Measurements from ENCODE around the gene ADIG.

The ADIG gene

GRCh38 chr20:38581013-38581412 lies at the start of gene ADIG:
Gene ADIG, plus strand, starts transcription at chr20:38581197. Its CDS starts 54 bp downstream, at chr20:38581251.
- no peak for DNase-seq

- no peak for DNase-seq
These were observed 46.2 kb upstream of the ADIG start for GRCh38 chr20:38534756-38535155.

GRCh38 chr20:38536310-38536709 lies 44.7 kb upstream of the ADIG start:
- DNase-seq, result no peak

- no peak for DNase-seq
These were observed 43.8 kb upstream of the ADIG start for GRCh38 chr20:38537176-38537575.

GRCh38 chr20:38538789-38539188 lies 42.2 kb upstream of the ADIG start:
- no peak for DNase-seq

GRCh38 chr20:38543014-38543906 lies 37.7 kb upstream of the ADIG start:
- DNase-seq, result no peak

GRCh38 chr20:38545771-38546170 lies 35.2 kb upstream of the ADIG start:
- no peak for DNase-seq

- no peak for DNase-seq
These were observed 33.5 kb upstream of the ADIG start for GRCh38 chr20:38547288-38548085.

GRCh38 chr20:38548356-38549083 lies 32.5 kb upstream of the ADIG start:
- no peak for DNase-seq

GRCh38 chr20:38550274-38550673 lies 30.7 kb upstream of the ADIG start:
- no peak for DNase-seq

GRCh38 chr20:38551056-38551626 lies 29.9 kb upstream of the ADIG start:
- no peak for DNase-seq

- DNase-seq, result no peak
These were observed 26.0 kb upstream of the ADIG start for GRCh38 chr20:38554986-38555385.

- no peak for DNase-seq
These were observed 25.6 kb upstream of the ADIG start for GRCh38 chr20:38555395-38555794.

GRCh38 chr20:38557174-38557573 lies 23.8 kb upstream of the ADIG start:
- no peak for DNase-seq

- no peak for DNase-seq
These were observed 22.2 kb upstream of the ADIG start for GRCh38 chr20:38558596-38559360.

GRCh38 chr20:38559764-38560163 lies 21.2 kb upstream of the ADIG start:
- DNase-seq, result no peak

- no peak for DNase-seq
These were observed 17.1 kb upstream of the ADIG start for GRCh38 chr20:38563802-38564431.

GRCh38 chr20:38564680-38565079 lies 16.3 kb upstream of the ADIG start:
- DNase-seq, result no peak

- no peak for DNase-seq
These were observed 14.9 kb upstream of the ADIG start for GRCh38 chr20:38566036-38566598.

- no peak for DNase-seq
These were observed 11.1 kb upstream of the ADIG start for GRCh38 chr20:38569747-38570525.

All from CD4-positive, alpha-beta T cell treated with Interleukin-17A for 1 hour (primary cell).